ENCODE measurements around the gene ALG14.

GRCh38 chr1:95022644-95022926, 50.2 kb downstream of the ALG14 start:
- no peak for TF ChIP-seq POLR2A (IDR thresholded peaks at IDR 0.05)
- TF ChIP-seq CTCF (IDR thresholded peaks at IDR 0.05): no peak

Measured in esophagus squamous epithelium (tissue), 4 donors.